Fibroblast of pulmonary artery (primary cell): ENCODE results near the gene CR1.
"Not testable (repeated sequence)": the region's sequence is repeated elsewhere in the genome, so short reads cannot be mapped to it uniquely, and the experiment has no call there.

Source experiments
- DNase-seq: peaks from one replicate; pipeline ENCODE4 v3.0.0-alpha.2; 2010; ENCODE audit warnings: low read depth
- H3K4me3 ChIP-seq: replicated peaks from 2 replicates; pipeline ENCODE4 v1.5.1; 2011; ENCODE audit warnings: low read depth, mild to moderate bottlenecking, control low read depth, low read length, moderate library complexity
- CTCF ChIP-seq: IDR thresholded peaks from 2 replicates; pipeline ENCODE4 v1.5.1; 2011; ENCODE audit warnings: mild to moderate bottlenecking, control low read depth, low read length, inconsistent platforms; ENCODE audit errors: missing control alignments

The CR1 gene

DNA sequence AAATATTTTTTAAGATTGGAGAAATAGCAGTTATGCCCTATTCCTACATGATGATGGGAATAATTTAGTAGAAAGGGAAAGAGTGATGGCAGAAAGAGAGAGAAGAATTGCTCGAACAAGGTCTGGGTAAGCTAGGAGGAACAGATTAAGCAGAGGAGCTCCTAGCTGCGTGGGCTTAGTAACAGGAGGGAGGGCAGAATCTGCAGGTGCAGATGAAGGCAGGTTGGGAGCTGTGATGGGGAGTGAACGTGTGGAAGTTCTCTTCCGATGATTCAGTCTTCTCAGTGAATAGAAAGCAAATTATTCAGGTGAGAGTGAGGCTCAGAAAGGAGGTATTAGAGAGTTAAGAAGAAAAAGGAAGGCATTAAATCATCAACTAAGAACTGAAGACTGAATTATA lies 8.3 kb upstream of the CR1 start:
- no peak overlapping the region for H3K4me3 ChIP-seq
- DNase-seq, result no peak

GRCh38 chr1:207493212-207493611 lies 2.7 kb upstream of the CR1 start:
- DNase-seq, result no peak
- no peak for TF ChIP-seq CTCF

More for the DNA sequence above, 8.3 kb upstream of the CR1 start:
- TF ChIP-seq CTCF, result no peak

GRCh38 chr1:207494171-207494570 lies 1.8 kb upstream of the CR1 start:
- no peak for DNase-seq
- no peak for TF ChIP-seq CTCF
- no peak overlapping the region for H3K4me3 ChIP-seq

More at GRCh38 chr1:207493212-207493611, 2.7 kb upstream of the CR1 start:
- no peak overlapping the region for H3K4me3 ChIP-seq

GRCh38 chr1:207495281-207495680 lies 676 bp upstream of the CR1 start:
- DNase-seq, H3K4me3 ChIP-seq: not testable (repeated sequence)

DNA sequence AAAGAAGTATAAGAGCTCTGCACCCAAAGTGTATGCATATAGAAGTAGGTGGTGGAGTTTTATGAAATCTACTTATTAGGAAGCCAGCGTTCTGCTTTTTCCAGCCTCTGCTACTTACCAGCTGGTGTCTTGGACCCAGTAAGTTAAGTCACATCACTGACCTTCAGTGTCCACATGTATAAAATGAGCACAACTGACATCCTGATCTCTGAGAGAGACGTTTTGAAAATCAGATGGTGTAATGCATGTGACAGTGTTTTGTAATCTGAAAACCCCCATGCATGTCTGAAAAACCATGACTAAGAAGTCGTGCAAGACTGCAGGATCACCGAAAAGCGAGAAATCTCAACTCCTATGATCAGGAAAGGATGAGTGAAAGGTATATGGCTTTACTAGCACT lies 2.0 kb downstream of the CR1 start:
- DNase-seq, result no peak
- no peak overlapping the region for H3K4me3 ChIP-seq
- no peak for TF ChIP-seq CTCF

DNA sequence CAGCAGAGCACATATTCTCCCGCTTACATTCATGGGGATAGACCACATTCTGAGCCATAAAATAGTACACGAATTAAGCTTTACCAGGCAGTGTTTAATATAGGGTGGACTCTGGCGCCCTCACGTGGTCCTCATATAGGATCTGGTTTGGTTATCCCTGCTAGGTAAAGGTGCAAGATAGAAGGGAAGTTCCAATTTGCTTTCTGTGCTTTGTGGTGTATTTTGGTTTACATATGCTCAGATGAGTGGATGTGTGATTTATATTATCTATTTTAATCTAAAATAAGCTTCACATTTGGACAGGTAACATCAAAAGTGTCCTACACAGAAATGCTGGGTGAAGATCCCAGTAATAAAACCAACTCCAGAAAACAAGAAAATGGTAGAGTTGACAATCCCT lies 3.6 kb downstream of the CR1 start:
- peak; percentile 76 for DNase-seq
- H3K4me3 ChIP-seq, result no peak overlapping the region
- TF ChIP-seq CTCF, result peak; percentile 72

DNA sequence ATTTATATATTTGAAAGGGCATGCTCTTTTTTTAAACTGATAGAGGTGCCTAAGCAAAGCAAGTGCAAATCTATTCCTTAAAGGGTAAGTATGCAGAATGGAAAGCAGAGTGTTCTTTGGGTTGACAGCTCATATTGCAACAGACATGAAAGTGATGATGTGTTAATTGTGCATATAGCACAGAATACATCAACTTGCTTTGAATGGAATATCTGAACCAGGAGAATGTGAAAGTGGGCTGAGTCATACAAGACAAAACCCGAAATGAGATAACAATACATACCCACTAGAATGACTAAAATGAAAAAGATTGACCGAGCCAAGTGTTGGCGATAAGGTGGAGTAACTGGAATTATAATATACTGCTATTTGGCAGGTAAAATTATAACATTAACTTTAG lies 4.3 kb downstream of the CR1 start:
- DNase-seq, result no peak
- TF ChIP-seq CTCF, result no peak

DNA sequence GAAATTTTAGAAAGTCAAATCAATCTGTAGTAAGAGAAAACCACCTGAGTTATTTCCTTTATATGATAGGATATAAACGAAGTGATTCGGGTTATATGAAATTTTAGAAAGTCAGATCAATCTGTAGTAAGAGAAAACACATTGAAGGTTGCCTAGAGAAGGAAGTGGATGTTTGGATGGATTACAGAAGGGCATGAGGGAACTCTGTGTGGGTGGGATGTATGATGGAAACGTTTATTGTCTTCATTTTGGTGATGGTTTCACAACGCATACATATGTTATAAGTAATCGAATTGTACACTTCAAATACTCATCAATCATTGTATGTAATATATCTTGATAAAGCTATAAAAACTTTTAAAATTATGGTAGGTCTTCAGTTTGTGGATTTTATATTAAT lies 5.1 kb downstream of the CR1 start:
- no peak overlapping the region for H3K4me3 ChIP-seq
- no peak for DNase-seq
- TF ChIP-seq CTCF, result no peak

More for the DNA sequence above, 4.3 kb downstream of the CR1 start:
- H3K4me3 ChIP-seq, result no peak overlapping the region
